Liver (tissue), 9 donors: ENCODE data around the gene ETS1. TPM values are rescaled to one million over a fixed set of nuclear protein-coding genes. Genes with fewer than 3 reads are reported as not detected.

Experiments used
- DNase-seq: peaks from one replicate; pipeline ENCODE4 v3.0.0-alpha.2; 2017; ENCODE audit warnings: low spot score
- H3K27ac ChIP-seq, 2 donors: one replicate each; pipeline ENCODE4 v1.7.0; 2013; ENCODE audit warnings: inconsistent platforms in 2 of 2, low read length in 2 of 2, control low read depth in 1 of 2, low read depth in 1 of 2, mild to moderate bottlenecking in 1 of 2
- H3K27me3 ChIP-seq, 4 donors: one replicate each; pipeline versions ENCODE4 v1.6.1 to v1.7.0; 2013; ENCODE audit warnings: low read length in 3 of 4, inconsistent platforms in 1 of 4, mild to moderate bottlenecking in 1 of 4, moderate library complexity in 1 of 4; ENCODE audit not compliant: control insufficient read depth in 4 of 4, insufficient read depth in 4 of 4
- H3K36me3 ChIP-seq, 4 donors: one replicate each; pipeline versions ENCODE4 v1.6.1 to v1.7.0; 2013; ENCODE audit warnings: low read length in 3 of 4, mild to moderate bottlenecking in 3 of 4, low read depth in 1 of 4, moderate library complexity in 1 of 4; ENCODE audit not compliant: control insufficient read depth in 4 of 4, insufficient read depth in 3 of 4
- H3K4me1 ChIP-seq, 4 donors: one replicate each; pipeline versions ENCODE4 v1.6.1 to v1.7.0; 2013; ENCODE audit warnings: low read length in 3 of 4, mild to moderate bottlenecking in 3 of 4, moderate library complexity in 1 of 4; ENCODE audit not compliant: control insufficient read depth in 4 of 4, insufficient read depth in 4 of 4
- H3K4me3 ChIP-seq, 3 donors: one replicate each; pipeline versions ENCODE4 v1.6.1 to v1.7.0; 2013; ENCODE audit warnings: low read length in 3 of 3, control low read depth in 1 of 3, low read depth in 1 of 3, mild to moderate bottlenecking in 1 of 3
- H3K9ac ChIP-seq, 2 donors: one replicate each; pipeline ENCODE4 v1.7.0; 2013; ENCODE audit warnings: low read length in 2 of 2, mild to moderate bottlenecking in 2 of 2, moderate library complexity in 2 of 2, control low read depth in 1 of 2, low read depth in 1 of 2
- H3K9me3 ChIP-seq, 4 donors: one replicate each; pipeline versions ENCODE4 v1.6.1 to v1.7.0; 2013; ENCODE audit warnings: low read length in 3 of 4; ENCODE audit not compliant: control insufficient read depth in 4 of 4
- EGR1 ChIP-seq, 2 donors: IDR thresholded peaks; 2 replicates each; pipeline ENCODE4 v1.6.1; 2016 to 2018; ENCODE audit warnings: antibody characterized with exemption in 2 of 2, low read depth in 2 of 2
- FOXA1 ChIP-seq: IDR thresholded peaks from 2 replicates; pipeline ENCODE4 v1.6.1; 2016; ENCODE audit warnings: antibody characterized with exemption
- FOXA2 ChIP-seq: IDR thresholded peaks from 2 replicates; pipeline ENCODE4 v1.6.1; 2016; ENCODE audit warnings: antibody characterized with exemption
- GABPA ChIP-seq, 2 donors: IDR thresholded peaks in 1 of 2; conservative IDR thresholded peaks in 1 of 2; 2 replicates each; pipeline ENCODE4 v1.6.1; 2016; ENCODE audit warnings: antibody characterized with exemption in 2 of 2, mild to moderate bottlenecking in 1 of 2, moderate library complexity in 1 of 2
- HNF4A ChIP-seq, 2 donors: conservative IDR thresholded peaks; 2 replicates each; pipeline ENCODE4 v1.6.1; 2016; ENCODE audit warnings: antibody characterized with exemption in 2 of 2, mild to moderate bottlenecking in 2 of 2
- HNF4G ChIP-seq: IDR thresholded peaks from 2 replicates; pipeline ENCODE4 v1.6.1; 2016; ENCODE audit warnings: antibody characterized with exemption
- JUND ChIP-seq, 2 donors: IDR thresholded peaks; 2 replicates each; pipeline ENCODE4 v1.6.1; 2016; ENCODE audit warnings: antibody characterized with exemption in 2 of 2
- NR2F2 ChIP-seq: IDR thresholded peaks from 2 replicates; pipeline ENCODE4 v1.6.1; 2016; ENCODE audit warnings: antibody characterized with exemption
- RAD21 ChIP-seq, 2 donors: IDR thresholded peaks; 2 replicates each; pipeline ENCODE4 v1.6.1; 2016; ENCODE audit warnings: antibody characterized with exemption in 2 of 2, mild to moderate bottlenecking in 2 of 2
- RXRA ChIP-seq, 2 donors: IDR thresholded peaks; 2 replicates each; pipeline ENCODE4 v1.6.1; 2017 to 2018; ENCODE audit warnings: antibody characterized with exemption in 2 of 2, mild to moderate bottlenecking in 1 of 2
- SP1 ChIP-seq: IDR thresholded peaks from 2 replicates; pipeline ENCODE4 v1.6.1; 2018; ENCODE audit warnings: antibody characterized with exemption, mild to moderate bottlenecking
- TAF1 ChIP-seq: conservative IDR thresholded peaks from 2 replicates; pipeline ENCODE4 v1.6.1; 2016; ENCODE audit warnings: antibody characterized with exemption, mild to moderate bottlenecking
- YY1 ChIP-seq: IDR thresholded peaks from 2 replicates; pipeline ENCODE4 v1.6.1; 2016; ENCODE audit warnings: antibody characterized with exemption, mild to moderate bottlenecking
- WGBS: extraction: QIAGEN DNeasy Blood & Tissue Kit; methylation state at CpG from one replicate; pipeline ENCODE4 v1.1.7; 2013; 5-methylcytosine and 5-hydroxymethylcytosine counted together
- polyA plus RNA-seq, 2 donors: library from polyadenylated mRNA; stranded (reverse) in 1 of 2; unstranded in 1 of 2; fragments of 200-250 nt in 1 of 2; fragments of >200 nt in 1 of 2; fragmentation: Nextera tagmentation in 1 of 2; extraction: Ambion mirVana in 1 of 2; gene quantifications; one replicate each; pipeline versions ENCODE4 v1.2.1 to v1.2.3, GENCODE V29; 2013 to 2015
- total RNA-seq, 2 donors: library from RNA; depleted of rRNA; stranded (reverse); fragments of >200 nt; gene quantifications; one replicate each; pipeline ENCODE4 v1.2.3, GENCODE V29; 2014
- TF ChIP-seq, protein P1 (sequence below): IDR thresholded peaks from 2 replicates; pipeline ENCODE4 v1.6.1; 2016; ENCODE audit warnings: antibody characterized with exemption
- TF ChIP-seq, protein P2 (sequence below): fragments of 150-350 bp; IDR thresholded peaks from 2 replicates; pipeline ENCODE4 v1.5.1; 2017; ENCODE audit warnings: improper control_type of control experiment, low read depth, low read length; ENCODE audit not compliant: missing input control
- TF ChIP-seq, protein P3 (sequence below): IDR thresholded peaks from 2 replicates; pipeline ENCODE4 v1.6.1; 2016; ENCODE audit warnings: antibody characterized with exemption, mild to moderate bottlenecking
- TF ChIP-seq, protein P4 (sequence below): IDR thresholded peaks from 2 replicates; pipeline ENCODE4 v1.6.1; 2016; ENCODE audit warnings: antibody characterized with exemption
- TF ChIP-seq, protein P5 (sequence below): IDR thresholded peaks from 2 replicates; pipeline ENCODE4 v1.6.1; 2016; ENCODE audit warnings: antibody characterized with exemption
- donor health status: healthy.
- donor health status: healthy.
- donor health status: healthy.
- donor health status: healthy.
- donor health status: healthy.

The ETS1 gene
- total and polyA plus RNA-seq, 4 donors, result 4.8 to 30.0 (median 20.3) TPM

DNA sequence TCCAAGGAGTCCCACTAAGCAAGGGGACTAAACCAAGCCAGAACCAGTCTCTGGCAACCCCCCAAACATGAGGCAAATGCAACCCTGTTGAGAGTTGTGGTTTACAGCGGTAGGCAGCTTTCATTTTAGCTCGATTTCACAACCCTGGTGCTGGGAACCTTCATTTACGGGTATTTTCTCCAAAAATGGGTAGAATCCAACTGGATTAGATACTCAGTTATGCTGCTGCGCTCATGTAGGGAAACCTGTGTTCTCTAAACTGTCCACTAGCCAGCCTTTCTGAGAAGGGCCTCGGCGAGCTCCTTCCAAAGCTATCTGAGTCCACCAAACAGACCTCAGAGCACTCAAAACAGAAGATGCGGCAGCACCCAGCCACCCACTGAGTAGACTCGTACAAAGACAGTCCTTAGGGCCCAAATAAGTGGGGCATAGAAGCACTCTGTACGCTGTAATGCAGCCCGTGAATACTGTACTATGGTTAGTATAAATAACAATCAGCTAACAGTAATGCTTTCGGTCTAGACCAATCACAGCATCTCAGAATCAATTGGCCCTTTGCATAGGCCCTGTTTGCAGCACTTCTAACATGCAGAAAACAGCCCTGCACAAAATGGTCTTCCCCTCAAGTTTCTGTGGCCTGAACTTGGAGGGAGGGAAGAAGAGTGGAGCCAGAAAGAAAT, 104.7 kb downstream of the ETS1 start:
- DNase-seq, result no peak
- Histone ChIP-seq H3K27me3 (no peaks in the 10 kb centered on the region), H3K4me3 (no peak overlapping the region), H3K27ac (peak overlapping the region in 1 of 2 donors; percentile 10), H3K4me1 (no peaks in the 10 kb centered on the region), H3K36me3 (no peaks in the 10 kb centered on the region), H3K9me3 (no peaks in the 10 kb centered on the region), H3K9ac (peak overlapping the region in 1 of 2 donors; percentile 37)
- TF ChIP-seq SP1 (no peak), EGR1 (IDR thresholded peaks at IDR 0.05; ENCODE audit: low read depth in 2 of 2) (no peak), TAF1 (no peak), RAD21 (IDR thresholded peaks at IDR 0.05) (no peak), JUND (IDR thresholded peaks at IDR 0.05) (no peak), FOXA1 (no peak), RXRA (IDR thresholded peaks at IDR 0.05) (no peak), GABPA (IDR thresholded peaks at IDR 0.05 in 1 of 2, conservative IDR thresholded peaks at IDR 0.05 in 1 of 2) (no peak)
- TF ChIP-seq, protein P1, sequence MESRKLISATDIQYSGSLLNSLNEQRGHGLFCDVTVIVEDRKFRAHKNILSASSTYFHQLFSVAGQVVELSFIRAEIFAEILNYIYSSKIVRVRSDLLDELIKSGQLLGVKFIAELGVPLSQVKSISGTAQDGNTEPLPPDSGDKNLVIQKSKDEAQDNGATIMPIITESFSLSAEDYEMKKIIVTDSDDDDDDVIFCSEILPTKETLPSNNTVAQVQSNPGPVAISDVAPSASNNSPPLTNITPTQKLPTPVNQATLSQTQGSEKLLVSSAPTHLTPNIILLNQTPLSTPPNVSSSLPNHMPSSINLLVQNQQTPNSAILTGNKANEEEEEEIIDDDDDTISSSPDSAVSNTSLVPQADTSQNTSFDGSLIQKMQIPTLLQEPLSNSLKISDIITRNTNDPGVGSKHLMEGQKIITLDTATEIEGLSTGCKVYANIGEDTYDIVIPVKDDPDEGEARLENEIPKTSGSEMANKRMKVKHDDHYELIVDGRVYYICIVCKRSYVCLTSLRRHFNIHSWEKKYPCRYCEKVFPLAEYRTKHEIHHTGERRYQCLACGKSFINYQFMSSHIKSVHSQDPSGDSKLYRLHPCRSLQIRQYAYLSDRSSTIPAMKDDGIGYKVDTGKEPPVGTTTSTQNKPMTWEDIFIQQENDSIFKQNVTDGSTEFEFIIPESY, result no peak
- TF ChIP-seq, protein P2, sequence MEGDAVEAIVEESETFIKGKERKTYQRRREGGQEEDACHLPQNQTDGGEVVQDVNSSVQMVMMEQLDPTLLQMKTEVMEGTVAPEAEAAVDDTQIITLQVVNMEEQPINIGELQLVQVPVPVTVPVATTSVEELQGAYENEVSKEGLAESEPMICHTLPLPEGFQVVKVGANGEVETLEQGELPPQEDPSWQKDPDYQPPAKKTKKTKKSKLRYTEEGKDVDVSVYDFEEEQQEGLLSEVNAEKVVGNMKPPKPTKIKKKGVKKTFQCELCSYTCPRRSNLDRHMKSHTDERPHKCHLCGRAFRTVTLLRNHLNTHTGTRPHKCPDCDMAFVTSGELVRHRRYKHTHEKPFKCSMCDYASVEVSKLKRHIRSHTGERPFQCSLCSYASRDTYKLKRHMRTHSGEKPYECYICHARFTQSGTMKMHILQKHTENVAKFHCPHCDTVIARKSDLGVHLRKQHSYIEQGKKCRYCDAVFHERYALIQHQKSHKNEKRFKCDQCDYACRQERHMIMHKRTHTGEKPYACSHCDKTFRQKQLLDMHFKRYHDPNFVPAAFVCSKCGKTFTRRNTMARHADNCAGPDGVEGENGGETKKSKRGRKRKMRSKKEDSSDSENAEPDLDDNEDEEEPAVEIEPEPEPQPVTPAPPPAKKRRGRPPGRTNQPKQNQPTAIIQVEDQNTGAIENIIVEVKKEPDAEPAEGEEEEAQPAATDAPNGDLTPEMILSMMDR, result no peak
- TF ChIP-seq, protein P3, sequence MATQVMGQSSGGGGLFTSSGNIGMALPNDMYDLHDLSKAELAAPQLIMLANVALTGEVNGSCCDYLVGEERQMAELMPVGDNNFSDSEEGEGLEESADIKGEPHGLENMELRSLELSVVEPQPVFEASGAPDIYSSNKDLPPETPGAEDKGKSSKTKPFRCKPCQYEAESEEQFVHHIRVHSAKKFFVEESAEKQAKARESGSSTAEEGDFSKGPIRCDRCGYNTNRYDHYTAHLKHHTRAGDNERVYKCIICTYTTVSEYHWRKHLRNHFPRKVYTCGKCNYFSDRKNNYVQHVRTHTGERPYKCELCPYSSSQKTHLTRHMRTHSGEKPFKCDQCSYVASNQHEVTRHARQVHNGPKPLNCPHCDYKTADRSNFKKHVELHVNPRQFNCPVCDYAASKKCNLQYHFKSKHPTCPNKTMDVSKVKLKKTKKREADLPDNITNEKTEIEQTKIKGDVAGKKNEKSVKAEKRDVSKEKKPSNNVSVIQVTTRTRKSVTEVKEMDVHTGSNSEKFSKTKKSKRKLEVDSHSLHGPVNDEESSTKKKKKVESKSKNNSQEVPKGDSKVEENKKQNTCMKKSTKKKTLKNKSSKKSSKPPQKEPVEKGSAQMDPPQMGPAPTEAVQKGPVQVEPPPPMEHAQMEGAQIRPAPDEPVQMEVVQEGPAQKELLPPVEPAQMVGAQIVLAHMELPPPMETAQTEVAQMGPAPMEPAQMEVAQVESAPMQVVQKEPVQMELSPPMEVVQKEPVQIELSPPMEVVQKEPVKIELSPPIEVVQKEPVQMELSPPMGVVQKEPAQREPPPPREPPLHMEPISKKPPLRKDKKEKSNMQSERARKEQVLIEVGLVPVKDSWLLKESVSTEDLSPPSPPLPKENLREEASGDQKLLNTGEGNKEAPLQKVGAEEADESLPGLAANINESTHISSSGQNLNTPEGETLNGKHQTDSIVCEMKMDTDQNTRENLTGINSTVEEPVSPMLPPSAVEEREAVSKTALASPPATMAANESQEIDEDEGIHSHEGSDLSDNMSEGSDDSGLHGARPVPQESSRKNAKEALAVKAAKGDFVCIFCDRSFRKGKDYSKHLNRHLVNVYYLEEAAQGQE, result no peak
- 77% methylated on average over 11 of the region's 11 CpGs for WGBS

DNA sequence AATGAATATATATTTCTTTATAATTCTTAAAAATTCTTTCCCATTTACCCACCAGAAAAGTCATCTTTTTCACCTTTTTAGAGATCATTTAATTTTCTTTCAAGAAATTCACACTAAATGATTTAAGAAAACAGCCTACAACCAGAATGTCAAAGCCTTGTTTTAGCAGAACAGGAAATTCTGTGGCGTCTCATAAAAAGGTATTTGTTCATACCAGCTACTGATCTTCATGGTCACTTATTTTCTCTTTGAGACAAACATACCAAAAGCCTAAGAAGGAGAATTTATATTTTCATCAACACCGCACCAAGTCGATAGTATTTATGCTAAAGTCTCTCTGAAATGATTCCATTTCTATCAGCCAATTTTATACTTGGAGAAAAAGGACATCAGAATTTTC, 105.3 kb downstream of the ETS1 start:
- Histone ChIP-seq H3K9ac (peak overlapping the region in 1 of 2 donors; percentile 37), H3K36me3 (no peaks in the 10 kb centered on the region), H3K9me3 (no peaks in the 10 kb centered on the region), H3K27ac (peak overlapping the region in 1 of 2 donors; percentile 10), H3K27me3 (no peaks in the 10 kb centered on the region), H3K4me1 (no peaks in the 10 kb centered on the region), H3K4me3 (no peak overlapping the region)
- DNase-seq, result no peak
- TF ChIP-seq, protein P2, result no peak
- TF ChIP-seq YY1, result no peak
- TF ChIP-seq HNF4A (conservative IDR thresholded peaks at IDR 0.05), result no peak
- no peak for TF ChIP-seq FOXA1
- no peak for TF ChIP-seq RXRA (IDR thresholded peaks at IDR 0.05)
- no peak for TF ChIP-seq JUND (IDR thresholded peaks at IDR 0.05)
- no peak for TF ChIP-seq GABPA (IDR thresholded peaks at IDR 0.05 in 1 of 2, conservative IDR thresholded peaks at IDR 0.05 in 1 of 2)
- TF ChIP-seq, protein P1, result no peak
- TF ChIP-seq EGR1 (IDR thresholded peaks at IDR 0.05; ENCODE audit: low read depth in 2 of 2), result no peak
- TF ChIP-seq NR2F2, result no peak
- TF ChIP-seq RAD21 (IDR thresholded peaks at IDR 0.05), result no peak
- TF ChIP-seq HNF4G, result no peak
- TF ChIP-seq TAF1, result no peak
- no peak for TF ChIP-seq SP1
- no peak for TF ChIP-seq FOXA2
- TF ChIP-seq, protein P4, sequence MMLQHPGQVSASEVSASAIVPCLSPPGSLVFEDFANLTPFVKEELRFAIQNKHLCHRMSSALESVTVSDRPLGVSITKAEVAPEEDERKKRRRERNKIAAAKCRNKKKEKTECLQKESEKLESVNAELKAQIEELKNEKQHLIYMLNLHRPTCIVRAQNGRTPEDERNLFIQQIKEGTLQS, result no peak
- TF ChIP-seq, protein P5, sequence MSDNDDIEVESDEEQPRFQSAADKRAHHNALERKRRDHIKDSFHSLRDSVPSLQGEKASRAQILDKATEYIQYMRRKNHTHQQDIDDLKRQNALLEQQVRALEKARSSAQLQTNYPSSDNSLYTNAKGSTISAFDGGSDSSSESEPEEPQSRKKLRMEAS, result no peak
- 80% methylated on average over 3 of the region's 3 CpGs for WGBS
